Liver (tissue), 3 donors: ENCODE data around the gene TANC2.

Source experiments
- CTCF ChIP-seq: fragments of 150-350 bp; IDR thresholded peaks from 2 replicates; pipeline ENCODE4 v1.5.1; 2017; ENCODE audit warnings: improper control_type of control experiment, low read depth, low read length; ENCODE audit not compliant: missing input control
- JUND ChIP-seq, 2 donors: IDR thresholded peaks; 2 replicates each; pipeline ENCODE4 v1.6.1; 2016; ENCODE audit warnings: antibody characterized with exemption in 2 of 2
- MAX ChIP-seq: IDR thresholded peaks from 2 replicates; pipeline ENCODE4 v1.6.1; 2016; ENCODE audit warnings: antibody characterized with exemption
- RAD21 ChIP-seq, 2 donors: IDR thresholded peaks; 2 replicates each; pipeline ENCODE4 v1.6.1; 2016; ENCODE audit warnings: antibody characterized with exemption in 2 of 2, mild to moderate bottlenecking in 2 of 2
- REST ChIP-seq: IDR thresholded peaks from 2 replicates; pipeline ENCODE4 v1.6.1; 2016; ENCODE audit warnings: antibody characterized with exemption, mild to moderate bottlenecking
- RXRA ChIP-seq, 2 donors: IDR thresholded peaks; 2 replicates each; pipeline ENCODE4 v1.6.1; 2017 to 2018; ENCODE audit warnings: antibody characterized with exemption in 2 of 2, mild to moderate bottlenecking in 1 of 2
- donor health status: healthy.
- donor health status: healthy.

GRCh38 chr17:62929320-62929719 is 36.7 kb upstream of the TANC2 start:
- no peak for TF ChIP-seq CTCF
- no peak for TF ChIP-seq MAX
- TF ChIP-seq JUND (IDR thresholded peaks at IDR 0.05), result no peak
- TF ChIP-seq RXRA (IDR thresholded peaks at IDR 0.05), result no peak
- no peak for TF ChIP-seq REST
- no peak for TF ChIP-seq RAD21 (IDR thresholded peaks at IDR 0.05)
